ENCODE data around the gene B9D1. TPM values are rescaled to one million over a fixed set of nuclear protein-coding genes. Genes with fewer than 3 reads are reported as not detected.

B9D1 gene
- total RNA-seq, 1 donor: 21.0 TPM

DNA sequence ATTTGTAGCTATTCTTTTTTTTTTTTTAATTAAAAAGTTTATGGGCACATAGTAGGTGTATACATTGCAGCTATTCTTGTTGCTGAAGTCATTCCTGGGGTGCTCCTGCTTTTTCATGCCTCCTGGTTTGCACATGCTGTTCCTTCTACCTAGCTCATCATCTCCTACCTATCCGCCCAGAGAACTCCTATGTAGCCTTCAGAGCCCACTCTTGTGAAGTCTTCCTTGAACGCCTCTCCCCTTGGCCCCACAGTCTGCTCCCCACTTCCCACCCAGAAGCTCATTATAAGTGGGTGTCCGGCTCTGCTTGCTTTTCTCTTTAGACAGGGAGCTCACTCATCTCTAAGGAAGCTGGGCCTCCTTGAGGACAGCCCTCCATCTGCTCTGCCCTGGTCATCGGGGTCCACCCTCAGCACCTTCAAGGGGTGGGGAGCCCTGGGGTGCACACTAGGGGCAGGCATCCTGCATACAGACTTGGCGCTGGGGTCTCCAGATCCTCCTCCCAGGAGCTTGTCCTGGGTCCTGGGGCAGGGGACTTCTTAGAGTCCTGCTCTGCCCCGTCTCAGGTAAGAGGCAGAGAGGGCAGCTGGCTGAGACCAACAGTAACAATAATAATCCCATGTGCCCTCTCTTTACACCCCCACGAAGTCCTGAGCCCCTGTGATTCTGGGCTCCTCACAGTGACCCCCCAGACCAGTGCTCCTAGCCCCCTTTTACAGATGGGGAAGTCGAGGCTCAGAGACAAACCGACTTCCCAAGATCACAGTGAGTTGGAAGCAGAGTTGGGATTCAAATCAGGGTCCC is 3.5 kb upstream of the B9D1 start:
- Histone ChIP-seq H3K9me3 (ENCODE audit: low read depth, low read length) (no peaks in the 10 kb centered on the region), H3K4me1 (ENCODE audit: insufficient read depth, low read length) (peaks cover 14% of the 10 kb centered on the region), H3K27ac (ENCODE audit: low read depth, low read length) (no peak overlapping the region), H4K20me1 (ENCODE audit: insufficient read depth, low read length) (no peaks in the 10 kb centered on the region), H3K4me3 (ENCODE audit: insufficient read depth, low read length) (no peak overlapping the region), H3K79me2 (ENCODE audit: insufficient read depth, low read length) (no peaks in the 10 kb centered on the region), H2AFZ (ENCODE audit: low read length) (no peak overlapping the region), H3K27me3 (ENCODE audit: insufficient read depth, low read length) (no peaks in the 10 kb centered on the region), H3K36me3 (ENCODE audit: insufficient read depth, low read length) (no peaks in the 10 kb centered on the region), H3K4me2 (ENCODE audit: insufficient read depth, low read length) (no peak overlapping the region)
- peak; percentile 66 for DNase-seq (ENCODE audit: insufficient read length, low spot score, missing footprints)
- TF ChIP-seq, protein P1, sequence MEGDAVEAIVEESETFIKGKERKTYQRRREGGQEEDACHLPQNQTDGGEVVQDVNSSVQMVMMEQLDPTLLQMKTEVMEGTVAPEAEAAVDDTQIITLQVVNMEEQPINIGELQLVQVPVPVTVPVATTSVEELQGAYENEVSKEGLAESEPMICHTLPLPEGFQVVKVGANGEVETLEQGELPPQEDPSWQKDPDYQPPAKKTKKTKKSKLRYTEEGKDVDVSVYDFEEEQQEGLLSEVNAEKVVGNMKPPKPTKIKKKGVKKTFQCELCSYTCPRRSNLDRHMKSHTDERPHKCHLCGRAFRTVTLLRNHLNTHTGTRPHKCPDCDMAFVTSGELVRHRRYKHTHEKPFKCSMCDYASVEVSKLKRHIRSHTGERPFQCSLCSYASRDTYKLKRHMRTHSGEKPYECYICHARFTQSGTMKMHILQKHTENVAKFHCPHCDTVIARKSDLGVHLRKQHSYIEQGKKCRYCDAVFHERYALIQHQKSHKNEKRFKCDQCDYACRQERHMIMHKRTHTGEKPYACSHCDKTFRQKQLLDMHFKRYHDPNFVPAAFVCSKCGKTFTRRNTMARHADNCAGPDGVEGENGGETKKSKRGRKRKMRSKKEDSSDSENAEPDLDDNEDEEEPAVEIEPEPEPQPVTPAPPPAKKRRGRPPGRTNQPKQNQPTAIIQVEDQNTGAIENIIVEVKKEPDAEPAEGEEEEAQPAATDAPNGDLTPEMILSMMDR (IDR thresholded peaks at IDR 0.05; ENCODE audit: extremely low read depth, low read depth, low read length): no peak

DNA sequence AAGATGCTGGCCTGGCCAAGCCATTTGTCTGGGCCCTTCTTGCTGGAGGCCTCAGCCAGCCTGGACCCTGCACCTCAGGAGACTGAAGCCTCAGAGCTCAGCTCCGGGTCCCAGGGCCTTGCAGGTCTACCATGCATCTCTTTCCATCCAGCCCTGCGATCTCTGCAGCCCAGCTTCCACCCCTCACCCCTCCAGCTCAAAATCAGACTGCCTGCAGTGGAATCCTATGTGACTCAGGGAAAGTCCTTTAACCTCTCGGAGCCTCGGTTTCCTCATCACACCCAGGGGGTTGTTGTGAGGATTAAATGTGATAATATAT is 2.9 kb upstream of the B9D1 start:
- TF ChIP-seq, protein P1 (IDR thresholded peaks at IDR 0.05; ENCODE audit: extremely low read depth, low read depth, low read length): no peak
- DNase-seq (ENCODE audit: insufficient read length, low spot score, missing footprints): peak; percentile 81
- Histone ChIP-seq H3K27me3 (ENCODE audit: insufficient read depth, low read length) (no peaks in the 10 kb centered on the region), H3K4me3 (ENCODE audit: insufficient read depth, low read length) (no peak overlapping the region), H3K27ac (ENCODE audit: low read depth, low read length) (no peak overlapping the region), H3K79me2 (ENCODE audit: insufficient read depth, low read length) (no peaks in the 10 kb centered on the region), H3K9me3 (ENCODE audit: low read depth, low read length) (no peaks in the 10 kb centered on the region), H2AFZ (ENCODE audit: low read length) (no peak overlapping the region), H3K4me2 (ENCODE audit: insufficient read depth, low read length) (no peak overlapping the region), H3K36me3 (ENCODE audit: insufficient read depth, low read length) (no peaks in the 10 kb centered on the region), H3K4me1 (ENCODE audit: insufficient read depth, low read length) (peaks cover 14% of the 10 kb centered on the region), H4K20me1 (ENCODE audit: insufficient read depth, low read length) (no peaks in the 10 kb centered on the region)

DNA sequence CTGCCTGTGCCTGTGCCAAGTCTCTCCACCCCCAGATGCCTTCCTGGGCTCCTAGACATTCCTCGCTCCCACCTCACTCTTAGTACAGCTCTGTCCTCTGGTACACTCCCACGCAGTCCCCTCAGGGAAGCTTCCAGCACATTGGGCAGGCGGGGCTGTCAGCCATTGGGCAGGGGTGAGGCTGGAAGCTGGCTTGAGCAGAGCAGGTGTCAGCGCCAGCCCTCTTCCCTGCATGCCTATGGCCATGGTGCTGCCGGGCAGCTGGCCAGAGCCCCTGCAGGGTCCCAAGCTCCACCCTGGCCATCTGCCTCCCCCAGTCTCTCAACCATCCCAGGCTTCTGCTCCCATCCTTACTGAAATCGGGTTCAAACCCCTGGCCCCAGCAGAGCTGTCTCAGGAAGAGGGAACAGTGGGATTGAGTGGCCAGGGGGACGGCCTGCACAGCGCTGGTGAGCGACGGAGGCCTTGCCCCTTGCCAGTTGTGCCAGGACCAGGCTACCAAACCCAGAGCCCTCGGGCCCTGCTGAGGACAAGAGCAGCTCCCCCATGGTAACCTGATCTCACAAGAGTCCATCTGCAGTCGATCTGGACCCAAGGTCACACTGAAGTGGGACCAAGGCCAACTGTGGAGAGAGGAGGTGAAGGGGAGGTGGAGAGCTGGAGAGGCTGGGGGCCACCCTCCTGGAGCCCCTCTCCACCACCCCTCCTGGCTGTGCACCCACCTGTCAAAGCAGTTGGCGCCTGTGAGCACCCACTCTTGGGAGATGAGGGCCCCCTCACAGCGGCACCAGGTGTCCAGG is 2.4 kb upstream of the B9D1 start:
- Histone ChIP-seq H3K79me2 (ENCODE audit: insufficient read depth, low read length) (no peaks in the 10 kb centered on the region), H3K27me3 (ENCODE audit: insufficient read depth, low read length) (no peaks in the 10 kb centered on the region), H2AFZ (ENCODE audit: low read length) (no peak overlapping the region), H4K20me1 (ENCODE audit: insufficient read depth, low read length) (no peaks in the 10 kb centered on the region), H3K36me3 (ENCODE audit: insufficient read depth, low read length) (no peaks in the 10 kb centered on the region), H3K4me3 (ENCODE audit: insufficient read depth, low read length) (no peak overlapping the region), H3K9me3 (ENCODE audit: low read depth, low read length) (no peaks in the 10 kb centered on the region), H3K4me2 (ENCODE audit: insufficient read depth, low read length) (no peak overlapping the region), H3K27ac (ENCODE audit: low read depth, low read length) (no peak overlapping the region), H3K4me1 (ENCODE audit: insufficient read depth, low read length) (peaks cover 14% of the 10 kb centered on the region)
- DNase-seq (ENCODE audit: insufficient read length, low spot score, missing footprints): peak; percentile 83
- TF ChIP-seq, protein P1 (IDR thresholded peaks at IDR 0.05; ENCODE audit: extremely low read depth, low read depth, low read length): no peak

DNA sequence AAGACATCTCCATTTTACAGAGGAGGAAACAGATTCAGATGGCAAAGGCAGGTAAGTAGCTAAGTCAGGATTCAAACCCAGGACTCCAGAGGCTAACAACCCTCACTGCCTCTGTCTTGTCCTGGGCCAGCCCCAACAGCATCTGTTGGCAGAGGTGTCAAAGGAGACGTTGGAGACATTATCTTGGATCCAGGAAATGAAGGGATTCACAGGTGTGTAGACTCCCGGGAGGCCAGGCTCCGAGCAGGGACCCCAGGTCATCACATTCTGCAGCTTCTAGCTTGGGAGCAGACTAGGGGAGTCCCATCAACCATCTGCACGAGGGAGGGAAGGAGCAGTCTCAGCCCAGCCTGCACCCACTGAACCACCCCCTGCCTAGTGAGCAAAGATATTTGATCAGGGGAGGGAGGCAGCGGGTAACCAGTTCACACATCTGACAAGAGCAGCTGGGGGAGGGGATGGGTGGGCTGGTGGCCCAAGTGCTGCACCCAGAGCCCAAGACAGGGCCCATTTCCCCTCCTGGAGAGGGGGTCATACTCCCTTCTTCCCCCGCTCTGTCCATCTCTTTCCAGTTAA is 1.0 kb upstream of the B9D1 start:
- TF ChIP-seq, protein P1 (IDR thresholded peaks at IDR 0.05; ENCODE audit: extremely low read depth, low read depth, low read length): no peak
- Histone ChIP-seq H3K4me1 (ENCODE audit: insufficient read depth, low read length) (peaks cover 14% of the 10 kb centered on the region), H2AFZ (ENCODE audit: low read length) (no peak overlapping the region), H3K79me2 (ENCODE audit: insufficient read depth, low read length) (no peaks in the 10 kb centered on the region), H3K27me3 (ENCODE audit: insufficient read depth, low read length) (no peaks in the 10 kb centered on the region), H3K4me2 (ENCODE audit: insufficient read depth, low read length) (no peak overlapping the region), H4K20me1 (ENCODE audit: insufficient read depth, low read length) (no peaks in the 10 kb centered on the region), H3K4me3 (ENCODE audit: insufficient read depth, low read length) (no peak overlapping the region), H3K27ac (ENCODE audit: low read depth, low read length) (no peak overlapping the region), H3K9me3 (ENCODE audit: low read depth, low read length) (no peaks in the 10 kb centered on the region), H3K36me3 (ENCODE audit: insufficient read depth, low read length) (no peaks in the 10 kb centered on the region)
- peak; percentile 75 for DNase-seq (ENCODE audit: insufficient read length, low spot score, missing footprints)
